Brain microvascular endothelial cell (primary cell): ENCODE data around the gene RELT.

Source experiments
- DNase-seq: peaks from one replicate; pipeline ENCODE4 v3.0.0-alpha.2; 2020
- H3K27ac ChIP-seq: fragments of 250-450 bp; sonication (Bioruptor Pico); 2 replicates; pipeline ENCODE4 v1.5.1; 2020; ENCODE audit warnings: mild to moderate bottlenecking, moderate library complexity
- H3K27me3 ChIP-seq: fragments of 250-450 bp; sonication (Bioruptor Pico); replicated peaks from 2 replicates; pipeline ENCODE4 v1.5.1; 2020; ENCODE audit warnings: mild to moderate bottlenecking
- H3K36me3 ChIP-seq: fragments of 250-450 bp; sonication (Bioruptor Pico); replicated peaks from 2 replicates; pipeline ENCODE4 v1.5.1; 2020; ENCODE audit warnings: mild to moderate bottlenecking
- H3K4me3 ChIP-seq: 2 replicates; pipeline ENCODE4 v1.5.1; 2011; ENCODE audit warnings: low read depth, mild to moderate bottlenecking, control low read depth, low read length, moderate library complexity
- CTCF ChIP-seq: IDR thresholded peaks from 2 replicates; pipeline ENCODE4 v1.5.1; 2011; ENCODE audit warnings: low read depth, mild to moderate bottlenecking, moderate library complexity, low read length, control low read depth, inconsistent platforms; ENCODE audit errors: missing control alignments
- in situ Hi-C: cut with HindIII; loops from 2 replicates; pipeline ENCODE4 v1.10.0; 2017; ENCODE audit warnings: low sequenced_read_pairs, low pct_ligation_motif_present

RELT gene

GRCh38 chr11:73345481-73346160 is 30.6 kb upstream of the RELT start:
- no peak for TF ChIP-seq CTCF
- no peak for DNase-seq
- in situ Hi-C loops = no loop called here
- peaks cover 9% of the 10 kb centered on the region for H3K36me3 ChIP-seq
- no peak overlapping the region for H3K4me3 ChIP-seq
- H3K27me3 ChIP-seq = no peaks in the 10 kb centered on the region
- no peak overlapping the region for H3K27ac ChIP-seq

- Histone ChIP-seq H3K27ac (no peak overlapping the region), H3K36me3 (peaks cover 9% of the 10 kb centered on the region), H3K4me3 (no peak overlapping the region), H3K27me3 (no peaks in the 10 kb centered on the region)
- no peak for TF ChIP-seq CTCF
- in situ Hi-C loops = no loop called here
- no peak for DNase-seq
Measured at GRCh38 chr11:73346186-73346935, 29.8 kb upstream of the RELT start.

GRCh38 chr11:73347067-73347466 is 29.1 kb upstream of the RELT start:
- DNase-seq = no peak
- Histone ChIP-seq H3K27me3 (no peaks in the 10 kb centered on the region), H3K4me3 (no peak overlapping the region), H3K36me3 (peaks cover 9% of the 10 kb centered on the region), H3K27ac (no peak overlapping the region)
- no peak for TF ChIP-seq CTCF
- in situ Hi-C loops = no loop called here

- H3K4me3 ChIP-seq = no peak overlapping the region
- in situ Hi-C loops = no loop called here
- TF ChIP-seq CTCF = no peak
- H3K27ac ChIP-seq = no peak overlapping the region
- DNase-seq = no peak
- no peaks in the 10 kb centered on the region for H3K27me3 ChIP-seq
- H3K36me3 ChIP-seq = peaks cover 13% of the 10 kb centered on the region
Measured at GRCh38 chr11:73348838-73349237, 27.4 kb upstream of the RELT start.

GRCh38 chr11:73349633-73350032 is 26.6 kb upstream of the RELT start:
- DNase-seq = no peak
- Histone ChIP-seq H3K4me3 (no peak overlapping the region), H3K36me3 (peaks cover 13% of the 10 kb centered on the region), H3K27me3 (no peaks in the 10 kb centered on the region), H3K27ac (no peak overlapping the region)
- in situ Hi-C loops = no loop called here
- TF ChIP-seq CTCF = no peak
